ENCODE results near the gene CLSTN2. TPM values are rescaled to one million over a fixed set of nuclear protein-coding genes. Genes with fewer than 3 reads are reported as not detected.

The CLSTN2 gene
- total RNA-seq, 1 experiment from 2014 or later = 0.02 TPM

DNA sequence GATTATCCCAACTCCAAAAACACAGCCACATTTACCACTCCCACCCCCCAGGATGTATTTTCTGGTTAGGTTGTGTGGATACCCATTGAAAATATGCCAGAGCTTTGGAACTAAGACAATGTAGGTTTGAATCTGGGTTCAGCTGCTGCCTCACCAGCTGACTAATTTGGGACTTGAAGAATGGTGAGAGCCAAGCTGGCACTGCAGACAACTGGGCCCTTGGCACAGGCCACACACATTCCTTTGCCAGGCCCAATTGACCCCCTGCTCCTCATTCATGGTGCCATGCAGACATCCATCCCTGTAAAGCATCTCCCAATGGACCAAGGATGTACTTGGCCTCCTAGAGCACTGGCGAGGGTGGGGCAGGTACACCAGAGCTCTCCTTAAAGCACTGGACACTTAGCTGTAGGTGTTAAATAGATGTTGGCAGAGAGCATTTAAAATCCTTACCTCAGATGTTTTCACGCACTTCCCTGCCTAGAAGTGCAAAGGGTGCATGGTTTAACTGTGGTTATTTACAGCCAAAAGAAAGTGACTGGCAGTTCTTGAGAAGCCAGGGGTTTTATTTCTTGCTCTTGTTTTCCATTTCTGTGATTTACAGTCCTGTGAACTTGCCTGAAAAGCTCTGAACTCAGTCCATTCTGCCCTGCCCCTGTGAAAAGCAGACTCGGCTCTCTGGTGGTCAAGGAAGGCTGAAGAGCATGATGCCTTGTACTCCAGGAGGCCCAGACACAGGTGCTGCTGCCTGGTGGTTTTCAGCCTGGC, 138.5 kb downstream of the CLSTN2 start:
- Histone ChIP-seq H3K27me3 (ENCODE audit: insufficient read depth, low read length) (peaks cover 28% of the 10 kb centered on the region), H3K4me3 (replicated peaks in 1 of 2; ENCODE audit: low read depth in 1 of 2, low read length in 2 of 2) (no peak overlapping the region), H3K9ac (ENCODE audit: low read length) (no peak overlapping the region), H2AFZ (ENCODE audit: low read depth, low read length, poor library complexity, severe bottlenecking) (no peak overlapping the region), H4K20me1 (ENCODE audit: insufficient read depth) (no peaks in the 10 kb centered on the region), H3K9me3 (ENCODE audit: control insufficient read depth in 1 of 2, insufficient read depth in 1 of 2, low read depth in 1 of 2, low read length in 2 of 2) (no peaks in the 10 kb centered on the region), H3K9me2 (ENCODE audit: insufficient read depth) (no peaks in the 10 kb centered on the region), H3K4me2 (ENCODE audit: low read length) (no peak overlapping the region), H3K79me2 (ENCODE audit: insufficient read depth, low read length) (no peaks in the 10 kb centered on the region), H3K36me3 (ENCODE audit: control insufficient read depth in 1 of 2, insufficient read depth in 2 of 2, low read length in 2 of 2) (no peaks in the 10 kb centered on the region), H3K4me1 (ENCODE audit: control insufficient read depth in 1 of 2, insufficient read depth in 2 of 2, low read length in 2 of 2) (no peaks in the 10 kb centered on the region), H3K27ac (ENCODE audit: low read depth, low read length) (no peak overlapping the region)
- ATAC-seq (no peak), DNase-seq (ENCODE audit: low read depth, low spot score) (no peak)
- ChIA-PET CTCF (no interaction called here), RAD21 (ENCODE audit: low non-redundant PET in 1 of 2, low total read pairs in 2 of 2, uncharacterized antibody in 2 of 2, unreplicated experiment in 2 of 2) (no interaction called here), POLR2A (no interaction called here)
- no TSS peak for BruUV-seq (replicated peaks)
- intact Hi-C loops (cut with micrococcal nuclease) = no loop called here
- TF ChIP-seq JUND (IDR thresholded peaks at IDR 0.05) (no peak), SRF (IDR thresholded peaks at IDR 0.05; ENCODE audit: low read depth) (no peak), FOSL1 (IDR thresholded peaks at IDR 0.05; ENCODE audit: low read depth) (no peak), ATF3 (IDR thresholded peaks at IDR 0.05) (no peak), ZNF274 (IDR thresholded peaks at IDR 0.05; ENCODE audit: low read depth, low read length) (no peak), CTCF (IDR thresholded peaks at IDR 0.05 in 2 of 3, conservative IDR thresholded peaks at IDR 0.05 in 1 of 3; ENCODE audit: borderline replicate concordance in 1 of 3, insufficient read depth in 1 of 3, low read depth in 2 of 3, low read length in 2 of 3) (no peak), ZFX (IDR thresholded peaks at IDR 0.05) (no peak), ELF1 (IDR thresholded peaks at IDR 0.05; ENCODE audit: borderline replicate concordance, low read depth) (no peak), YY1 (IDR thresholded peaks at IDR 0.05; ENCODE audit: extremely low read depth, insufficient replicate concordance, low read depth, low read length) (no peak), CBX3 (IDR thresholded peaks at IDR 0.05; ENCODE audit: low read depth) (no peak), EGR1 (IDR thresholded peaks at IDR 0.05; ENCODE audit: low read depth) (no peak), CEBPB (IDR thresholded peaks at IDR 0.05; ENCODE audit: low read depth) (no peak), EZH2 (IDR thresholded peaks at IDR 0.05) (no peak), SP1 (IDR thresholded peaks at IDR 0.05; ENCODE audit: low read depth) (no peak), SIN3A (IDR thresholded peaks at IDR 0.05; ENCODE audit: low read depth) (no peak), EZH2phosphoT487 (IDR thresholded peaks at IDR 0.05; ENCODE audit: borderline replicate concordance) (no peak), RAD21 (IDR thresholded peaks at IDR 0.05; ENCODE audit: low read depth) (no peak), TCF7L2 (IDR thresholded peaks at IDR 0.05; ENCODE audit: borderline replicate concordance, extremely low read depth, insufficient read depth, insufficient read length) (no peak)
- TF ChIP-seq, protein P1, sequence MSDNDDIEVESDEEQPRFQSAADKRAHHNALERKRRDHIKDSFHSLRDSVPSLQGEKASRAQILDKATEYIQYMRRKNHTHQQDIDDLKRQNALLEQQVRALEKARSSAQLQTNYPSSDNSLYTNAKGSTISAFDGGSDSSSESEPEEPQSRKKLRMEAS (IDR thresholded peaks at IDR 0.05) = no peak
- TF ChIP-seq, protein P2, sequence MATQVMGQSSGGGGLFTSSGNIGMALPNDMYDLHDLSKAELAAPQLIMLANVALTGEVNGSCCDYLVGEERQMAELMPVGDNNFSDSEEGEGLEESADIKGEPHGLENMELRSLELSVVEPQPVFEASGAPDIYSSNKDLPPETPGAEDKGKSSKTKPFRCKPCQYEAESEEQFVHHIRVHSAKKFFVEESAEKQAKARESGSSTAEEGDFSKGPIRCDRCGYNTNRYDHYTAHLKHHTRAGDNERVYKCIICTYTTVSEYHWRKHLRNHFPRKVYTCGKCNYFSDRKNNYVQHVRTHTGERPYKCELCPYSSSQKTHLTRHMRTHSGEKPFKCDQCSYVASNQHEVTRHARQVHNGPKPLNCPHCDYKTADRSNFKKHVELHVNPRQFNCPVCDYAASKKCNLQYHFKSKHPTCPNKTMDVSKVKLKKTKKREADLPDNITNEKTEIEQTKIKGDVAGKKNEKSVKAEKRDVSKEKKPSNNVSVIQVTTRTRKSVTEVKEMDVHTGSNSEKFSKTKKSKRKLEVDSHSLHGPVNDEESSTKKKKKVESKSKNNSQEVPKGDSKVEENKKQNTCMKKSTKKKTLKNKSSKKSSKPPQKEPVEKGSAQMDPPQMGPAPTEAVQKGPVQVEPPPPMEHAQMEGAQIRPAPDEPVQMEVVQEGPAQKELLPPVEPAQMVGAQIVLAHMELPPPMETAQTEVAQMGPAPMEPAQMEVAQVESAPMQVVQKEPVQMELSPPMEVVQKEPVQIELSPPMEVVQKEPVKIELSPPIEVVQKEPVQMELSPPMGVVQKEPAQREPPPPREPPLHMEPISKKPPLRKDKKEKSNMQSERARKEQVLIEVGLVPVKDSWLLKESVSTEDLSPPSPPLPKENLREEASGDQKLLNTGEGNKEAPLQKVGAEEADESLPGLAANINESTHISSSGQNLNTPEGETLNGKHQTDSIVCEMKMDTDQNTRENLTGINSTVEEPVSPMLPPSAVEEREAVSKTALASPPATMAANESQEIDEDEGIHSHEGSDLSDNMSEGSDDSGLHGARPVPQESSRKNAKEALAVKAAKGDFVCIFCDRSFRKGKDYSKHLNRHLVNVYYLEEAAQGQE (IDR thresholded peaks at IDR 0.05; ENCODE audit: low read depth) = no peak

Measured in HCT116 (cell line).